GM23338 (cell line): ENCODE results near the gene TMEM127. TPM values are rescaled to one million over a fixed set of nuclear protein-coding genes. Genes with fewer than 3 reads are reported as not detected.

ENCODE experiments used
- ATAC-seq: fragments of 200-7000 bp; cut with Tn5 transposase; 3 replicates; pipeline ENCODE4 v1.9.1; 2020
- DNase-seq: peaks from one replicate; pipeline ENCODE4 v3.0.0-alpha.2; 2015; ENCODE audit warnings: low spot score
- H2AFZ ChIP-seq: fragments of 200-600 bp; sonication (generic); 2 replicates; pipeline ENCODE4 v1.8.0; 2016; ENCODE audit warnings: antibody characterized with exemption, mild to moderate bottlenecking, moderate library complexity
- H3F3A ChIP-seq: fragments of 200-600 bp; sonication (generic); replicated peaks from 2 replicates; pipeline ENCODE4 v1.8.0; 2017; ENCODE audit warnings: antibody characterized with exemption, mixed run types, low read depth
- H3K27ac ChIP-seq: fragments of 200-600 bp; sonication (generic); 2 replicates; pipeline ENCODE4 v1.6.1; 2016; ENCODE audit warnings: low read depth
- H3K27me3 ChIP-seq: fragments of 200-600 bp; sonication (generic); 2 replicates; pipeline ENCODE4 v1.8.0; 2016; ENCODE audit warnings: mild to moderate bottlenecking, mixed run types, moderate library complexity; ENCODE audit not compliant: insufficient read depth
- H3K36me3 ChIP-seq: fragments of 200-600 bp; sonication (generic); 2 replicates; pipeline ENCODE4 v1.8.0; 2016; ENCODE audit warnings: mild to moderate bottlenecking; ENCODE audit not compliant: insufficient read depth
- H3K4me1 ChIP-seq: fragments of 200-600 bp; sonication (generic); 2 replicates; pipeline ENCODE4 v1.8.0; 2016; ENCODE audit warnings: mild to moderate bottlenecking, moderate library complexity; ENCODE audit not compliant: insufficient read depth
- H3K4me2 ChIP-seq: fragments of 200-600 bp; sonication (generic); 2 replicates; pipeline ENCODE4 v1.7.1; 2017; ENCODE audit warnings: mixed run types
- H3K4me3 ChIP-seq: fragments of 200-600 bp; sonication (generic); 2 replicates; pipeline ENCODE4 v1.6.1; 2016; ENCODE audit warnings: mixed run types
- H3K79me2 ChIP-seq: fragments of 200-600 bp; sonication (generic); replicated peaks from 2 replicates; pipeline ENCODE4 v1.8.0; 2017; ENCODE audit warnings: mild to moderate bottlenecking; ENCODE audit not compliant: insufficient read depth
- H3K9me2 ChIP-seq: fragments of 200-600 bp; sonication (generic); 2 replicates; pipeline ENCODE4 v1.8.0; 2017; ENCODE audit not compliant: insufficient read depth
- H4K20me1 ChIP-seq: fragments of 200-600 bp; sonication (generic); replicated peaks from 2 replicates; pipeline ENCODE4 v1.8.0; 2017; ENCODE audit warnings: mild to moderate bottlenecking; ENCODE audit not compliant: insufficient read depth
- H3K27ac Mint-ChIP-seq: 2 replicates; pipeline ENCODE4 v1.8.0; 2020; ENCODE audit warnings: inconsistent platforms, mild to moderate bottlenecking, moderate library complexity, mixed read lengths
- H3K27me3 Mint-ChIP-seq: 3 replicates; pipeline ENCODE4 v1.8.0; 2022; ENCODE audit warnings: low read depth, mild to moderate bottlenecking, moderate library complexity, mixed read lengths, inconsistent platforms; ENCODE audit not compliant: insufficient read depth, poor library complexity
- H3K36me3 Mint-ChIP-seq: 3 replicates; pipeline ENCODE4 v1.8.0; 2021; ENCODE audit warnings: low read depth, mild to moderate bottlenecking, inconsistent platforms, moderate library complexity, mixed read lengths
- H3K4me1 Mint-ChIP-seq: 3 replicates; pipeline ENCODE4 v1.8.0; 2020; ENCODE audit warnings: mild to moderate bottlenecking, inconsistent platforms, mixed read lengths
- H3K4me3 Mint-ChIP-seq: 3 replicates; pipeline ENCODE4 v1.8.0; 2021; ENCODE audit warnings: moderate library complexity, mild to moderate bottlenecking, inconsistent platforms, mixed read lengths
- H3K9me3 Mint-ChIP-seq: 3 replicates; pipeline ENCODE4 v1.8.0; 2020; ENCODE audit warnings: moderate library complexity, mild to moderate bottlenecking, inconsistent platforms, mixed read lengths
- CREB1 ChIP-seq: fragments of 250-450 bp; sonication (Bioruptor Pico); IDR thresholded peaks from 2 replicates; pipeline ENCODE4 v1.5.0; 2020; ENCODE audit warnings: low read depth, mild to moderate bottlenecking, moderate library complexity
- ETS1 ChIP-seq: IDR thresholded peaks from 2 replicates; pipeline ENCODE4 v1.6.1; 2016; ENCODE audit warnings: antibody characterized with exemption
- EZH2 ChIP-seq: fragments of 200-600 bp; sonication (generic); IDR thresholded peaks from one replicate; pipeline ENCODE4 v1.8.0; 2017; ENCODE audit warnings: antibody characterized with exemption, mild to moderate bottlenecking, low read depth; ENCODE audit not compliant: unreplicated experiment
- EZH2phosphoT487 ChIP-seq: fragments of 200-600 bp; sonication (generic); IDR thresholded peaks from one replicate; pipeline ENCODE4 v1.8.1; 2018; ENCODE audit warnings: antibody characterized with exemption; ENCODE audit not compliant: unreplicated experiment
- JUNB ChIP-seq: IDR thresholded peaks from one replicate; pipeline ENCODE4 v1.6.1; 2016; ENCODE audit warnings: antibody characterized with exemption; ENCODE audit not compliant: unreplicated experiment
- NANOG ChIP-seq: IDR thresholded peaks from 2 replicates; pipeline ENCODE4 v1.6.1; 2016; ENCODE audit warnings: antibody characterized with exemption, borderline replicate concordance
- POLR2AphosphoS5 ChIP-seq: IDR thresholded peaks from 2 replicates; pipeline ENCODE4 v1.6.1; 2016; ENCODE audit warnings: antibody characterized with exemption, low read depth
- REST ChIP-seq: IDR thresholded peaks from one replicate; pipeline ENCODE4 v1.6.1; 2018; ENCODE audit warnings: antibody characterized with exemption; ENCODE audit not compliant: unreplicated experiment
- STAT1 ChIP-seq: IDR thresholded peaks from one replicate; pipeline ENCODE4 v1.6.1; 2016; ENCODE audit warnings: antibody characterized with exemption; ENCODE audit not compliant: unreplicated experiment
- ZNF114 ChIP-seq: fragments of 250-450 bp; sonication (Bioruptor Pico); IDR thresholded peaks from 2 replicates; pipeline ENCODE4 v1.5.0; 2020; ENCODE audit warnings: mild to moderate bottlenecking, moderate library complexity
- ZNF331 ChIP-seq: fragments of 250-450 bp; sonication (Bioruptor Pico); IDR thresholded peaks from 2 replicates; pipeline ENCODE4 v1.5.0; 2020; ENCODE audit warnings: low read depth, mild to moderate bottlenecking, moderate library complexity
- ZNF462 ChIP-seq: fragments of 250-450 bp; sonication (Bioruptor Pico); IDR thresholded peaks from 2 replicates; pipeline ENCODE4 v1.5.0; 2020; ENCODE audit warnings: mild to moderate bottlenecking, moderate library complexity
- polyA plus RNA-seq: library from polyadenylated mRNA; unstranded; fragments of >200 nt; fragmentation: Nextera tagmentation; extraction: Ambion mirVana; gene quantifications from 2 replicates; pipeline ENCODE4 v1.2.1, GENCODE V29; 2016
- total RNA-seq: library from RNA; depleted of rRNA; stranded (reverse); fragments of >200 nt; shearing (Covaris generic); gene quantifications from 2 replicates; pipeline ENCODE4 v1.2.3, GENCODE V29; 2014
- TF ChIP-seq, protein P1 (sequence below), 2 experiments: fragments of 200-600 bp in 1 of 2; sonication (generic) in 1 of 2; conservative IDR thresholded peaks; 2 replicates each; pipeline versions ENCODE4 v1.5.1 to v1.6.1; 2016 to 2017; ENCODE audit warnings: antibody characterized with exemption in 2 of 2, low read depth in 2 of 2, mild to moderate bottlenecking in 2 of 2, moderate library complexity in 1 of 2

The TMEM127 gene
- total and polyA plus RNA-seq, 2 experiments from 2014 or later: 4.9 to 19.9 TPM

DNA sequence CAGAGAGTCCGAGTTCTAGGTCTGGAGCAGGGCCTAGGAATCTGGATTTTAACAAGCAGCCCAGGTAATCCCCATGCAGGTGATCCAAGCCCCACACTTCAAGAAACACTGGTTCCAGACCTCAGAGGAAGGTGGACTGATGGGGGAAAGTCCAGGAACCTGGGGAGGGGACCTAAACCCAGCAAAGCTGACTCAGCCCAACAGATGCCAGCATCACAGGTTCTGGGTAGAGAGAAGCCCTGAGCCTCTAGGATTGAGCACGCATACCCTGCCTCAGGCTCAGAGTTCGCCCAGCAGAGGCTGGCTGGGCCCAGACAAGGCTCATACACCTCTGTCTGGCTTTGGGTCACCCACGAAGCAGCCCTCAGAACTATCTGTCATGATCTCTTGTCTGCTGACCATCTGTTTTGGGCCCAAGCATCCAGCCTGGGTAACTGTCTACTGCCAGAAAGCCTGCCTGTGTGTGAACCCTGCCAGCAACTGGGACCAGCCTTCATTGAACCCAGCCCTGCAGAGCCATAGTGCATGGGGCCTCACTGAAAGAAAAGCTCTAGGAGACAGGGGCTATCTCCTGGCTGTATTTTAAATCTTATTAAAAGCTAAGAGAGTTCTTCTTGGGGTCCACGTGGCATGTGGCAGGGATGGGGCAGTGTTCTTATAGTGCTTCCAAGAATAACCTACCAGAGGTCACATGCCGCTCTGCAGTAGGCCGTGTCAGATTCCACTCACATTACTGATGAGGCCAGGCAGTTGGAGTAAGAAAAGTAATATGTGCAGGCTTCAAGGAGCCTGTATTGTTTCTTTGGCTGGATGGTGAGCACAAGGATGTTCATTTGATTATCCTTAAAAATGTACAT is 7.4 kb downstream of the TMEM127 start:
- Histone ChIP-seq H3K4me1 (no peaks in the 10 kb centered on the region; the same call in 1 of the 2 replicates), H3K27me3 (no peaks in the 10 kb centered on the region), H3K9me2 (no peaks in the 10 kb centered on the region), H3K36me3 (peaks cover 11% of the 10 kb centered on the region; the same call in 1 of the 2 replicates), H3K4me2 (no peak overlapping the region), H3F3A (no peaks in the 10 kb centered on the region), H2AFZ (no peak overlapping the region), H4K20me1 (peaks cover 23% of the 10 kb centered on the region), H3K4me3 (no peak overlapping the region), H3K79me2 (peaks cover 27% of the 10 kb centered on the region), H3K27ac (no peak overlapping the region)
- no peaks in the 10 kb centered on the region for H3K9me3 Mint-ChIP-seq
- ATAC-seq: no peak
- H3K27me3 Mint-ChIP-seq: peaks cover 6% of the 10 kb centered on the region
- no peak overlapping the region for H3K27ac Mint-ChIP-seq
- peaks cover 10% of the 10 kb centered on the region for H3K4me1 Mint-ChIP-seq
- no peak overlapping the region for H3K4me3 Mint-ChIP-seq
- peaks cover 10% of the 10 kb centered on the region for H3K36me3 Mint-ChIP-seq
- TF ChIP-seq POLR2AphosphoS5: no peak
- no peak for TF ChIP-seq REST
- no peak for TF ChIP-seq STAT1
- no peak for TF ChIP-seq JUNB
- no peak for TF ChIP-seq ZNF331 (CRISPR knock-in tag)
- no peak for TF ChIP-seq CREB1 (CRISPR knock-in tag)
- TF ChIP-seq ETS1: no peak
- no peak for TF ChIP-seq EZH2phosphoT487
- no peak for TF ChIP-seq ZNF462 (CRISPR knock-in tag)
- TF ChIP-seq, protein P1, sequence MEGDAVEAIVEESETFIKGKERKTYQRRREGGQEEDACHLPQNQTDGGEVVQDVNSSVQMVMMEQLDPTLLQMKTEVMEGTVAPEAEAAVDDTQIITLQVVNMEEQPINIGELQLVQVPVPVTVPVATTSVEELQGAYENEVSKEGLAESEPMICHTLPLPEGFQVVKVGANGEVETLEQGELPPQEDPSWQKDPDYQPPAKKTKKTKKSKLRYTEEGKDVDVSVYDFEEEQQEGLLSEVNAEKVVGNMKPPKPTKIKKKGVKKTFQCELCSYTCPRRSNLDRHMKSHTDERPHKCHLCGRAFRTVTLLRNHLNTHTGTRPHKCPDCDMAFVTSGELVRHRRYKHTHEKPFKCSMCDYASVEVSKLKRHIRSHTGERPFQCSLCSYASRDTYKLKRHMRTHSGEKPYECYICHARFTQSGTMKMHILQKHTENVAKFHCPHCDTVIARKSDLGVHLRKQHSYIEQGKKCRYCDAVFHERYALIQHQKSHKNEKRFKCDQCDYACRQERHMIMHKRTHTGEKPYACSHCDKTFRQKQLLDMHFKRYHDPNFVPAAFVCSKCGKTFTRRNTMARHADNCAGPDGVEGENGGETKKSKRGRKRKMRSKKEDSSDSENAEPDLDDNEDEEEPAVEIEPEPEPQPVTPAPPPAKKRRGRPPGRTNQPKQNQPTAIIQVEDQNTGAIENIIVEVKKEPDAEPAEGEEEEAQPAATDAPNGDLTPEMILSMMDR (conservative IDR thresholded peaks at IDR 0.05; ENCODE audit: low read depth in 2 of 2): no peak
- TF ChIP-seq ZNF114 (CRISPR knock-in tag): no peak
- no peak for TF ChIP-seq NANOG
- no peak for TF ChIP-seq EZH2
- no peak for DNase-seq
